ENCODE data around the gene IQGAP3. TPM values are rescaled to one million over a fixed set of nuclear protein-coding genes. Genes with fewer than 3 reads are reported as not detected.

The IQGAP3 gene
- total RNA-seq, 1 donor from 2014 or later = 0.36 TPM

DNA sequence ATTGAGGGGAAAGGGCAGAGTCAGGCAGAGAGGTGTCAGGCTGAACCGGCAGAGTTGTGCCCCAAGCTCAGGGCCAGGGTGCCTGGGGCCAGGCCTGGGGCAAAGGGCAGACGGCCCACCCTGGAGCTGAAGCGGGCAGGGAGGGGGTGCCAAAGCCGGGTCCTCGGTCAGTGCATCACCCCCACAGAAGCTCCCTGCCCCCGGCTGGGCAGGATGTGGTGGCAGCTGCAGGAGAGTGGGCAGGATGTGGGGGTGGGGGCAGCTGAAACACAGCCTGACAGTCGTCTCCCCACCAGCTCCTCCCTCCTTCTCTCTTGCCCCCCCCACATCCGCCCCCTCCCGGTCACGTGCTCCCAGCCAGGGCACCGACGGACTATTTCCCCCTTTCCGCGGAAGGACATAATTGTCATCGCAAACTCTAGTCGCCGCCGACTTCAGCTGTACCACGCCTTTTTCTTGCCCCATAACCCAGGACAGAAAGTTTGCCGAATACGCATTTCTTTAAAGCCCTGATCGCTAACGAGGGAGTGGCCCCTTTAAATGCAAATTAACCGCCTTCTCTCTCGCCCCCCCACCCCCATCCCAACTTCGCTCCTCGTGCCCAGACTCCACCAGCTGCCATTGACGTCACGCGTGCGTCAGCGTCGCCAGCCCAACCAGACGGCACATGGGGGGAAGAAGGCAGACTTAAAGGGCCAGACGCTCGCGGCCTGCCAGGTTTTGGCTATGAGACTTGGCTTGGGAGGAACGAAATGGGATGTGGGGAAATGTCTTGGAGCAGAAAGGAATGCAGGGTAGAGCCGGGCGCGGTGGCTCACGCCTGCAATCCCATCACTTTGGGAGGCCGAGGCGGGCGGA, 67.3 kb downstream of the IQGAP3 start:
- intact Hi-C loops (cut with micrococcal nuclease) = loop anchor here (10.0 kb wide), 1 partner anchor 50 kb away; no protein-coding TSS in a partner anchor
- Histone ChIP-seq H3K4me1 (peaks cover 85% of the 10 kb centered on the region), H3K36me3 (no peaks in the 10 kb centered on the region), H3K4me3 (peak overlapping the region; percentile 98), H3K27me3 (ENCODE audit: low read depth) (no peaks in the 10 kb centered on the region), H3K9me3 (replicated peaks) (no peaks in the 10 kb centered on the region), H3K27ac (replicated peaks) (peak overlapping the region; percentile 100)
- TF ChIP-seq, protein P1, sequence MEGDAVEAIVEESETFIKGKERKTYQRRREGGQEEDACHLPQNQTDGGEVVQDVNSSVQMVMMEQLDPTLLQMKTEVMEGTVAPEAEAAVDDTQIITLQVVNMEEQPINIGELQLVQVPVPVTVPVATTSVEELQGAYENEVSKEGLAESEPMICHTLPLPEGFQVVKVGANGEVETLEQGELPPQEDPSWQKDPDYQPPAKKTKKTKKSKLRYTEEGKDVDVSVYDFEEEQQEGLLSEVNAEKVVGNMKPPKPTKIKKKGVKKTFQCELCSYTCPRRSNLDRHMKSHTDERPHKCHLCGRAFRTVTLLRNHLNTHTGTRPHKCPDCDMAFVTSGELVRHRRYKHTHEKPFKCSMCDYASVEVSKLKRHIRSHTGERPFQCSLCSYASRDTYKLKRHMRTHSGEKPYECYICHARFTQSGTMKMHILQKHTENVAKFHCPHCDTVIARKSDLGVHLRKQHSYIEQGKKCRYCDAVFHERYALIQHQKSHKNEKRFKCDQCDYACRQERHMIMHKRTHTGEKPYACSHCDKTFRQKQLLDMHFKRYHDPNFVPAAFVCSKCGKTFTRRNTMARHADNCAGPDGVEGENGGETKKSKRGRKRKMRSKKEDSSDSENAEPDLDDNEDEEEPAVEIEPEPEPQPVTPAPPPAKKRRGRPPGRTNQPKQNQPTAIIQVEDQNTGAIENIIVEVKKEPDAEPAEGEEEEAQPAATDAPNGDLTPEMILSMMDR (IDR thresholded peaks at IDR 0.05; ENCODE audit: borderline replicate concordance) = no peak
- peak; percentile 100 for DNase-seq

DNA sequence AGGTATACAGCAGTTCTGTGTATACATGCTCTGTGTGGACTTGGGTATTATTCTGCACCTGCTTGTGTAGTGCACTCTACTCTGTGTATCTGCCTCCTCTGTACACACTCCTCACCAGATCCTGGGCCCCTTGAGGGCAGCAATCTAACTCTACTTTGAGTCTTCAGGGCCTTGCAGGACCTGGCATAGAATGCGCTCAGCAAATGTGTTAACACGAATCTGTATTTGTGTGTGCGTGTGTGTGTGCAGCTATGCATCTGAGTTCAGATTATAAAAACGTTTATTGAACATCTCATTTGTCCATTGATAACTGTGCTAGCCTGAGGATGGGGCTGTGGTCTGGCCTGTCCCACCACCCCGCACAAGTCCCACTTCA, 67.9 kb downstream of the IQGAP3 start:
- Histone ChIP-seq H3K27ac (replicated peaks) (peak overlapping the region; percentile 100), H3K36me3 (no peaks in the 10 kb centered on the region), H3K4me3 (peak overlapping the region; percentile 98), H3K4me1 (peaks cover 85% of the 10 kb centered on the region), H3K9me3 (replicated peaks) (no peaks in the 10 kb centered on the region), H3K27me3 (ENCODE audit: low read depth) (no peaks in the 10 kb centered on the region)
- intact Hi-C loops (cut with micrococcal nuclease) = loop anchor here (10.0 kb wide), 1 partner anchor 50 kb away; no protein-coding TSS in a partner anchor
- TF ChIP-seq, protein P1 (IDR thresholded peaks at IDR 0.05; ENCODE audit: borderline replicate concordance) = no peak
- DNase-seq = no peak

DNA sequence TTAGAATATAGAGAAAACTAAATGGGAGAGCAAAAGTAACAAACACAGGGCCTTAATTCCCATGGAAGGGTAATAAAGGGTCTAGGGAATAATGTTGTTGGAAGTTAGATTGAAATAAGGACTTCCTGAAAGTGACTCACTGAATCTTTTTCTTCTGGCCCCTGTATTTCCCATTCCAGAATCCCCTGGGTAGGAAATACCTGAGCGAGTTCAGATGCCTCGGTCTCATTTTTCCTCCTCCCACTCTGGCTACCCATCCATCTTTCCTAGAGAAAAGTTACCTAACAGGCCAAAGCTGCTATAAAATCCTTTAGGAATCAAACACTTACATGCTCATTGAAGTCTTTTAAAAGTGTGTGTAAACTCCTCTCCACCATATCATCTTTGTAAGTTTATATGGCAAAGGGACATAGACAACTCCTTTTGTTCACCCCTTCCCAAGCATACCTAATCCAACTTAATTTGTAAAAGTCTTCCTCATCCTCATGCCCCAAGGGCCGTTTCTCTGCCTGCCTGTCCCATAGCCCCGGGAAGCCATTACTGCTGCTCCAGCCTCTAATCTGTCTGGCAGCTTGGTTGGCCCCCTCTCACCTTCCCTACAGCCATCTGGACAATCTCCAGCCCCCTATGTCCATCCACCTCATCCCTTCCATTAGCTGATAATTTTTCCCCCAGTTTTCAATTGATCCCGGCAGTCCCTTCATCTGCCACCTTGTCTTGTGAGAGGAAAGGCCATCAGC, 68.5 kb downstream of the IQGAP3 start:
- H3K4me1 ChIP-seq = peaks cover 85% of the 10 kb centered on the region
- H3K27me3 ChIP-seq (ENCODE audit: low read depth) = no peaks in the 10 kb centered on the region
- TF ChIP-seq, protein P1 (IDR thresholded peaks at IDR 0.05; ENCODE audit: borderline replicate concordance) = no peak
- no peaks in the 10 kb centered on the region for H3K36me3 ChIP-seq
- peak overlapping the region; percentile 98 for H3K4me3 ChIP-seq
- H3K27ac ChIP-seq (replicated peaks) = peak overlapping the region; percentile 100
- H3K9me3 ChIP-seq (replicated peaks) = no peaks in the 10 kb centered on the region
- intact Hi-C loops (cut with micrococcal nuclease) = loop anchor here (10.0 kb wide), 1 partner anchor 49 kb away; no protein-coding TSS in a partner anchor
- no peak for DNase-seq

DNA sequence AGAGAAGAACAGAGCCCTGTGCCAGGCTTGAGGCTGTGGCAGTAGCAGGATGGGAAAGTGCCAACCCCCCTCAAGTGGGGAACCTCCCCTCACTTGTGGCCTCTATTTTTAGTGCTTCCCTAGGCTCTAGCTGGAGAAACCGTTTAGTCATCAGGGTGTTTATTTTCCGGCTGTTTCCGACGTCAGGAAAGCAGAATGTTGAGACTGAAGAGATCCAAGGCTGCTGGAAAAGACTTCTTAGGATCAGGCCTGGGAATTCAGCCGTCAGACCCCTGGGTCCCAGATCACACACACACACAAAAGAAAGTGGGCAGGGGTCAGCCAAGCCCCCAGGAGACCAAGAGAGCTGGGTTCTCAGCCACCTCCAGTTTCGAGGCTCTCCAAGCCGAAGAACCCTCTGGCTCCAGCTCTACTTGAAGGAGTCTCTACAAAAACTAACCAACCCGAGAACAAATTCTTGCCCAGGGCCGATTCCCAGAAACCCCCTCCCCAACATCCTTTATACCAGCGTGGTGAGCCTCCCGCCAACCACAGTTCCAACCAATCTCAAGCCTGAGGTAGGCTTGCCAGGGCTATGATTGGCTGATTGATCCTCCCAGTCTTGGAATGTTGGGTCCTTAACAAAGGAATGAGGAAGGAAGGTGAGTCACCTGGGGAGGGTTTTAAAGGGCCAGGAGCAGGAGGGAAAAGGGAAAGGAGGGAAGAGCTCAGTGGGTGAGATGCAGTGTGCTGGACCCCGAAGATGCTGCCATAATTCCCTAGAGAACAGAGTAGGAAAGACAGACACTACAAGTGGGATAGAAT, 69.3 kb downstream of the IQGAP3 start:
- peak overlapping the region; percentile 100 for H3K27ac ChIP-seq (replicated peaks)
- peak overlapping the region; percentile 98 for H3K4me3 ChIP-seq
- no peaks in the 10 kb centered on the region for H3K36me3 ChIP-seq
- intact Hi-C loops (cut with micrococcal nuclease) = loop anchor here (10.0 kb wide), 1 partner anchor 48 kb away; no protein-coding TSS in a partner anchor
- H3K9me3 ChIP-seq (replicated peaks) = no peaks in the 10 kb centered on the region
- TF ChIP-seq, protein P1 (IDR thresholded peaks at IDR 0.05; ENCODE audit: borderline replicate concordance) = no peak
- peaks cover 85% of the 10 kb centered on the region for H3K4me1 ChIP-seq
- H3K27me3 ChIP-seq (ENCODE audit: low read depth) = no peaks in the 10 kb centered on the region
- peak; percentile 84 for DNase-seq

DNA sequence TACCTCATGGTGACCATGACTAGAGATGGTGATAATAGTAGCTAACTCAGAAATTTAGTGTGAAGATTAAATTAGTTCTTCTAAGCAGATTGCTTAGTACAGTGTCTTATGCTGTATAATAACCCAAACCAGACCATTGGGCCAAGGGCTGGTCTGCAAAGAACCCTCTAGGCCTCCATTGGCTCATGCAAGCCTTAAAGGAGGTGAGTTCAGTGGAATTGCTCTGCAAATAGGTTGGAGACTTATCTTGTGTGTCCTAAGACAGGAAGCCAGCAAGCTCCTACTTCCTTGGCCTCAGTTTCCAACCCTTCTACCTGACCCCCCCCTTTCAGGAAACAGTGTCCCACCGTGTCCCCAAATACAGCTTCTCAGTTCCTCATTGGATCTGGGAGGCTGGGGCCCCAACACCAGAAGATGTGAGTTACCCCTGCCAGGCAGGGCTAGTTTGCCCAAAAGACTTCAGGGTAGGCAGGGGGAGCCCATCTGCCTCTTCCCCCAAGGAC, 69.9 kb downstream of the IQGAP3 start:
- intact Hi-C loops (cut with micrococcal nuclease) = loop anchor here (10.0 kb wide), 1 partner anchor 48 kb away; no protein-coding TSS in a partner anchor
- Histone ChIP-seq H3K27me3 (ENCODE audit: low read depth) (no peaks in the 10 kb centered on the region), H3K27ac (replicated peaks) (peak overlapping the region; percentile 100), H3K9me3 (replicated peaks) (no peaks in the 10 kb centered on the region), H3K36me3 (no peaks in the 10 kb centered on the region), H3K4me1 (peaks cover 88% of the 10 kb centered on the region), H3K4me3 (peak overlapping the region; percentile 98)
- no peak for DNase-seq
- TF ChIP-seq, protein P1 (IDR thresholded peaks at IDR 0.05; ENCODE audit: borderline replicate concordance) = no peak

Data from left ventricle myocardium inferior (tissue), 1 donor.